ENCODE results near the gene WIF1. TPM values are rescaled to one million over a fixed set of nuclear protein-coding genes. Genes with fewer than 3 reads are reported as not detected.

The WIF1 gene
- total and polyA plus RNA-seq, 2 of the 8 experiments (the other 6 are each of a cell fraction or from before 2014, with no cell fraction given) = 1.8 to 9.1 TPM

DNA sequence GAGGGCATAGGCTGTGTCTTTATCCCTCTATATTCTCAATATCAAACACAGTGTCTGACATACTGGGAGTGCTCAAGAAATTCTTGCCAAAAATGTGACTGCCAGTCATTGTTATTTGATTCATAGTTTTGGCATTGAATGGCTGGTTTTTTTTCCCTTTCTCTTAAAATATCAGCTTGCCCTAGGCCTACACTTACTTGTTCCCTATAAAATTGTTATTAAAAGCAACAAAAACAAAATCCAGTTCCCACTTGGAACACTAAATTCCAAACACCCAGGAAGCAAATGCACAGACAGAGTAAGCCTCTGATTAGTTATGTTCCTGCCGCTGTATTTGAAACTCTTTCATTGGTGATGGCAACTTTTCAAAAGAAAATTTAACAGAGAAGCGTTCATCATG, 110.7 kb downstream of the WIF1 start:
- Histone ChIP-seq H3K18ac (ENCODE audit: extremely low read depth, low read length) (no peak overlapping the region), H3K4ac (replicated peaks; ENCODE audit: insufficient read length, low read depth, low read length) (no peak overlapping the region), H3K56ac (replicated peaks; ENCODE audit: insufficient read length, low read depth, low read length) (no peak overlapping the region), H3K23me2 (ENCODE audit: low read depth, low read length) (no peaks in the 10 kb centered on the region; the same call in 1 of the 2 replicates), H3K14ac (ENCODE audit: insufficient read length) (no peak overlapping the region), H2BK15ac (ENCODE audit: low read length) (no peak overlapping the region), H4K91ac (replicated peaks; ENCODE audit: insufficient read length, low read length) (no peak overlapping the region), H4K8ac (ENCODE audit: extremely low read depth, insufficient read depth, low read length) (no peak overlapping the region), H3K27ac (ENCODE audit: low read depth, low read length) (no peak overlapping the region), H3K9me3 (ENCODE audit: insufficient read depth in 2 of 2, low read depth in 1 of 2, low read length in 1 of 2) (no peaks in the 10 kb centered on the region; a peak in 1 of 4 replicates), H3K36me3 (ENCODE audit: control insufficient read depth in 2 of 4, insufficient read depth in 4 of 4, low read length in 3 of 4) (no peaks in the 10 kb centered on the region), H2BK12ac (ENCODE audit: low read depth, low read length) (no peak overlapping the region), H2BK5ac (ENCODE audit: low read depth, low read length) (no peak overlapping the region), H3K27me3 (replicated peaks in 1 of 4; ENCODE audit: control insufficient read depth in 3 of 4, extremely low read depth in 1 of 4, insufficient read depth in 3 of 4, low read length in 3 of 4) (no peaks in the 10 kb centered on the region), H3K9ac (replicated peaks in 1 of 4; ENCODE audit: extremely low read depth in 1 of 4, low read depth in 3 of 4, low read length in 3 of 4) (no peak overlapping the region), H2BK20ac (ENCODE audit: low read length) (peak overlapping the region; percentile 62; the same call in 1 of the 2 replicates), H3K79me2 (ENCODE audit: control insufficient read depth in 1 of 2, insufficient read depth in 2 of 2, low read length in 2 of 2) (no peaks in the 10 kb centered on the region), H4K20me1 (replicated peaks in 1 of 2; ENCODE audit: control insufficient read depth in 1 of 2, insufficient read depth in 2 of 2, low read length in 2 of 2) (no peaks in the 10 kb centered on the region), H2BK120ac (replicated peaks; ENCODE audit: low read depth, low read length) (no peak overlapping the region), H3K79me1 (ENCODE audit: low read depth, low read length) (no peaks in the 10 kb centered on the region), H3K4me1 (replicated peaks in 1 of 4; ENCODE audit: control insufficient read depth in 3 of 4, insufficient read depth in 4 of 4, low read length in 3 of 4) (no peaks in the 10 kb centered on the region), H3K4me3 (ENCODE audit: extremely low read depth in 1 of 4, insufficient read depth in 2 of 4, low read depth in 3 of 4, low read length in 4 of 4) (no peak overlapping the region), H3K4me2 (ENCODE audit: insufficient read depth in 1 of 2, low read depth in 2 of 2, low read length in 2 of 2) (no peak overlapping the region), H3K23ac (ENCODE audit: insufficient read length) (no peak overlapping the region), H4K5ac (ENCODE audit: insufficient read length, low read depth, low read length) (no peak overlapping the region), H2AK5ac (ENCODE audit: low read depth, low read length) (no peak overlapping the region), H2AFZ (ENCODE audit: low read length) (no peak overlapping the region; the same call in 1 of the 2 replicates)
- 93% methylated on average over 2 of the region's 2 CpGs; no CpG with 5 or more reads in 1 of the 2 experiments for WGBS, 2 experiments (ENCODE audit: extremely low coverage in 1 of 2, insufficient coverage in 1 of 2, insufficient read length in 1 of 2, insufficient replicate concordance in 2 of 2, low coverage in 1 of 2, low lambda C conversion rate in 2 of 2, missing lambda C conversion rate in 1 of 2)
- FAIRE-seq (no peak), DNase-seq (ENCODE audit: low read depth in 1 of 2, low spot score in 2 of 2) (no peak)
- ChIA-PET CTCF (ENCODE audit: partially characterized antibody) (interaction anchor here (1.3 kb wide), 1 partner anchor 102 kb away, joined by 3 read pairs; no protein-coding TSS in a partner anchor), POLR2A (ENCODE audit: partially characterized antibody) (interaction anchor here (0.6 kb wide), 1 partner anchor 54 kb away, joined by 3 read pairs; no protein-coding TSS in a partner anchor)
- TF ChIP-seq JUND (IDR thresholded peaks at IDR 0.05; ENCODE audit: low read length) (no peak), CHD2 (IDR thresholded peaks at IDR 0.05; ENCODE audit: low read length) (no peak), HDAC2 (IDR thresholded peaks at IDR 0.05; ENCODE audit: borderline replicate concordance in 1 of 2, low read depth in 2 of 2, low read length in 2 of 2) (no peak), NRF1 (IDR thresholded peaks at IDR 0.05; ENCODE audit: low read depth, low read length) (no peak), SP2 (IDR thresholded peaks at IDR 0.05; ENCODE audit: low read length) (no peak), CHD1 (IDR thresholded peaks at IDR 0.05; ENCODE audit: low read depth, low read length) (no peak), POU5F1 (IDR thresholded peaks at IDR 0.05; ENCODE audit: low read depth, low read length) (no peak), RXRA (IDR thresholded peaks at IDR 0.05; ENCODE audit: insufficient read depth, low read depth, low read length) (no peak), EGR1 (IDR thresholded peaks at IDR 0.05; ENCODE audit: borderline replicate concordance, low read depth, low read length) (no peak), EP300 (IDR thresholded peaks at IDR 0.05; ENCODE audit: borderline replicate concordance in 1 of 2, low read depth in 2 of 2, low read length in 2 of 2) (no peak), GABPA (IDR thresholded peaks at IDR 0.05; ENCODE audit: borderline replicate concordance, insufficient read depth, low read length) (no peak)
- TF ChIP-seq, protein P1, sequence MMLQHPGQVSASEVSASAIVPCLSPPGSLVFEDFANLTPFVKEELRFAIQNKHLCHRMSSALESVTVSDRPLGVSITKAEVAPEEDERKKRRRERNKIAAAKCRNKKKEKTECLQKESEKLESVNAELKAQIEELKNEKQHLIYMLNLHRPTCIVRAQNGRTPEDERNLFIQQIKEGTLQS (IDR thresholded peaks at IDR 0.05; ENCODE audit: insufficient read depth, low read depth, low read length) = no peak

Data from H1 (cell line).